ENCODE results near the gene CMC2.

The CMC2 gene

GRCh38 chr16:80938879-80939260 lies 67.8 kb downstream of the CMC2 start:
- Histone ChIP-seq H3K27me3 (ENCODE audit: control insufficient read depth in 5 of 5, insufficient read depth in 4 of 5, low read length in 5 of 5) (peaks cover 0 to 3% (median 0%) of the 10 kb centered on the region in 5 donors), H3K9ac (ENCODE audit: low read length in 5 of 5) (no peak overlapping the region), H3K4me1 (ENCODE audit: control insufficient read depth in 5 of 5, insufficient read depth in 5 of 5, low read length in 5 of 5) (peaks cover 2 to 14% (median 10%) of the 10 kb centered on the region in 5 donors), H3K27ac (ENCODE audit: low read depth, low read length) (no peak overlapping the region), H3K36me3 (ENCODE audit: control insufficient read depth in 5 of 5, insufficient read depth in 5 of 5, low read length in 5 of 5) (no peaks in the 10 kb centered on the region), H3K9me3 (ENCODE audit: control insufficient read depth in 5 of 5, low read length in 5 of 5) (no peaks in the 10 kb centered on the region), H3K4me3 (ENCODE audit: low read depth in 1 of 5, low read length in 5 of 5) (no peak overlapping the region)

- Histone ChIP-seq H3K36me3 (ENCODE audit: control insufficient read depth in 5 of 5, insufficient read depth in 5 of 5, low read length in 5 of 5) (no peaks in the 10 kb centered on the region), H3K4me1 (ENCODE audit: control insufficient read depth in 5 of 5, insufficient read depth in 5 of 5, low read length in 5 of 5) (peaks cover 2 to 14% (median 10%) of the 10 kb centered on the region in 5 donors), H3K9me3 (ENCODE audit: control insufficient read depth in 5 of 5, low read length in 5 of 5) (no peaks in the 10 kb centered on the region), H3K27me3 (ENCODE audit: control insufficient read depth in 5 of 5, insufficient read depth in 4 of 5, low read length in 5 of 5) (peaks cover 0 to 3% (median 0%) of the 10 kb centered on the region in 5 donors), H3K9ac (ENCODE audit: low read length in 5 of 5) (peak overlapping the region in 1 of 5 donors; percentile 3), H3K4me3 (ENCODE audit: low read depth in 1 of 5, low read length in 5 of 5) (no peak overlapping the region), H3K27ac (ENCODE audit: low read depth, low read length) (no peak overlapping the region)
These were observed 68.4 kb downstream of the CMC2 start for GRCh38 chr16:80938004-80938878.

GRCh38 chr16:80936410-80936809 lies 70.3 kb downstream of the CMC2 start:
- Histone ChIP-seq H3K9me3 (ENCODE audit: control insufficient read depth in 5 of 5, low read length in 5 of 5) (no peaks in the 10 kb centered on the region), H3K4me3 (ENCODE audit: low read depth in 1 of 5, low read length in 5 of 5) (no peak overlapping the region), H3K4me1 (ENCODE audit: control insufficient read depth in 5 of 5, insufficient read depth in 5 of 5, low read length in 5 of 5) (peaks cover 2 to 31% (median 23%) of the 10 kb centered on the region in 5 donors), H3K27me3 (ENCODE audit: control insufficient read depth in 5 of 5, insufficient read depth in 4 of 5, low read length in 5 of 5) (peaks cover 0 to 3% (median 0%) of the 10 kb centered on the region in 5 donors), H3K36me3 (ENCODE audit: control insufficient read depth in 5 of 5, insufficient read depth in 5 of 5, low read length in 5 of 5) (no peaks in the 10 kb centered on the region), H3K27ac (ENCODE audit: low read depth, low read length) (no peak overlapping the region), H3K9ac (ENCODE audit: low read length in 5 of 5) (peak overlapping the region in 1 of 5 donors; percentile 69)

- Histone ChIP-seq H3K9me3 (ENCODE audit: control insufficient read depth in 5 of 5, low read length in 5 of 5) (no peaks in the 10 kb centered on the region), H3K9ac (ENCODE audit: low read length in 5 of 5) (no peak overlapping the region), H3K4me1 (ENCODE audit: control insufficient read depth in 5 of 5, insufficient read depth in 5 of 5, low read length in 5 of 5) (peaks cover 2 to 31% (median 23%) of the 10 kb centered on the region in 5 donors), H3K27me3 (ENCODE audit: control insufficient read depth in 5 of 5, insufficient read depth in 4 of 5, low read length in 5 of 5) (peaks cover 0 to 3% (median 0%) of the 10 kb centered on the region in 5 donors), H3K27ac (ENCODE audit: low read depth, low read length) (no peak overlapping the region), H3K36me3 (ENCODE audit: control insufficient read depth in 5 of 5, insufficient read depth in 5 of 5, low read length in 5 of 5) (no peaks in the 10 kb centered on the region), H3K4me3 (ENCODE audit: low read depth in 1 of 5, low read length in 5 of 5) (no peak overlapping the region)
These were observed 71.0 kb downstream of the CMC2 start for GRCh38 chr16:80935691-80936090.

- no peaks in the 10 kb centered on the region for H3K36me3 ChIP-seq (ENCODE audit: control insufficient read depth in 5 of 5, insufficient read depth in 5 of 5, low read length in 5 of 5)
- peaks cover 0 to 3% (median 0%) of the 10 kb centered on the region in 5 donors for H3K27me3 ChIP-seq (ENCODE audit: control insufficient read depth in 5 of 5, insufficient read depth in 4 of 5, low read length in 5 of 5)
- H3K4me3 ChIP-seq (ENCODE audit: low read depth in 1 of 5, low read length in 5 of 5) = peak overlapping the region; percentile 55 to 69 (median 62)
- no peaks in the 10 kb centered on the region for H3K9me3 ChIP-seq (ENCODE audit: control insufficient read depth in 5 of 5, low read length in 5 of 5)
- peak overlapping the region; percentile 87 for H3K27ac ChIP-seq (ENCODE audit: low read depth, low read length)
- H3K4me1 ChIP-seq (ENCODE audit: control insufficient read depth in 5 of 5, insufficient read depth in 5 of 5, low read length in 5 of 5) = peaks cover 2 to 21% (median 16%) of the 10 kb centered on the region in 5 donors
- peak overlapping the region in 4 of 5 donors; percentile 49 to 72 (median 65) for H3K9ac ChIP-seq (ENCODE audit: low read length in 5 of 5)
These were observed 74.0 kb downstream of the CMC2 start for GRCh38 chr16:80932708-80933095.

GRCh38 chr16:80931801-80932707 lies 74.6 kb downstream of the CMC2 start:
- no peaks in the 10 kb centered on the region for H3K9me3 ChIP-seq (ENCODE audit: control insufficient read depth in 5 of 5, low read length in 5 of 5)
- peak overlapping the region; percentile 59 to 74 (median 64) for H3K4me3 ChIP-seq (ENCODE audit: low read depth in 1 of 5, low read length in 5 of 5)
- H3K27me3 ChIP-seq (ENCODE audit: control insufficient read depth in 5 of 5, insufficient read depth in 4 of 5, low read length in 5 of 5) = peaks cover 0 to 3% (median 0%) of the 10 kb centered on the region in 5 donors
- peak overlapping the region; percentile 8 to 72 (median 58) for H3K9ac ChIP-seq (ENCODE audit: low read length in 5 of 5)
- no peaks in the 10 kb centered on the region for H3K36me3 ChIP-seq (ENCODE audit: control insufficient read depth in 5 of 5, insufficient read depth in 5 of 5, low read length in 5 of 5)
- peak overlapping the region; percentile 87 for H3K27ac ChIP-seq (ENCODE audit: low read depth, low read length)
- peaks cover 2 to 17% (median 12%) of the 10 kb centered on the region in 5 donors for H3K4me1 ChIP-seq (ENCODE audit: control insufficient read depth in 5 of 5, insufficient read depth in 5 of 5, low read length in 5 of 5)

- no peak overlapping the region for H3K4me3 ChIP-seq (ENCODE audit: low read depth in 1 of 5, low read length in 5 of 5)
- no peak overlapping the region for H3K9ac ChIP-seq (ENCODE audit: low read length in 5 of 5)
- peaks cover 0 to 8% (median 3%) of the 10 kb centered on the region in 5 donors for H3K4me1 ChIP-seq (ENCODE audit: control insufficient read depth in 5 of 5, insufficient read depth in 5 of 5, low read length in 5 of 5)
- peaks cover 0 to 2% (median 0%) of the 10 kb centered on the region in 5 donors for H3K27me3 ChIP-seq (ENCODE audit: control insufficient read depth in 5 of 5, insufficient read depth in 4 of 5, low read length in 5 of 5)
- H3K9me3 ChIP-seq (ENCODE audit: control insufficient read depth in 5 of 5, low read length in 5 of 5) = no peaks in the 10 kb centered on the region
- no peak overlapping the region for H3K27ac ChIP-seq (ENCODE audit: low read depth, low read length)
- H3K36me3 ChIP-seq (ENCODE audit: control insufficient read depth in 5 of 5, insufficient read depth in 5 of 5, low read length in 5 of 5) = no peaks in the 10 kb centered on the region
These were observed 82.2 kb downstream of the CMC2 start for GRCh38 chr16:80924372-80924978.

- Histone ChIP-seq H3K4me3 (ENCODE audit: low read depth in 1 of 5, low read length in 5 of 5) (no peak overlapping the region), H3K27ac (ENCODE audit: low read depth, low read length) (no peak overlapping the region), H3K9ac (ENCODE audit: low read length in 5 of 5) (no peak overlapping the region)
These were observed 83.3 kb downstream of the CMC2 start for GRCh38 chr16:80923356-80923755.

More at GRCh38 chr16:80923356-80923755, 83.3 kb downstream of the CMC2 start:
- Histone ChIP-seq H3K9me3 (ENCODE audit: control insufficient read depth in 5 of 5, low read length in 5 of 5) (no peaks in the 10 kb centered on the region), H3K36me3 (ENCODE audit: control insufficient read depth in 5 of 5, insufficient read depth in 5 of 5, low read length in 5 of 5) (no peaks in the 10 kb centered on the region), H3K4me1 (ENCODE audit: control insufficient read depth in 5 of 5, insufficient read depth in 5 of 5, low read length in 5 of 5) (peaks cover 0 to 8% (median 3%) of the 10 kb centered on the region in 5 donors), H3K27me3 (ENCODE audit: control insufficient read depth in 5 of 5, insufficient read depth in 4 of 5, low read length in 5 of 5) (peaks cover 0 to 2% (median 0%) of the 10 kb centered on the region in 5 donors)
